ENCODE data around the gene NAGLU.

The NAGLU gene

DNA sequence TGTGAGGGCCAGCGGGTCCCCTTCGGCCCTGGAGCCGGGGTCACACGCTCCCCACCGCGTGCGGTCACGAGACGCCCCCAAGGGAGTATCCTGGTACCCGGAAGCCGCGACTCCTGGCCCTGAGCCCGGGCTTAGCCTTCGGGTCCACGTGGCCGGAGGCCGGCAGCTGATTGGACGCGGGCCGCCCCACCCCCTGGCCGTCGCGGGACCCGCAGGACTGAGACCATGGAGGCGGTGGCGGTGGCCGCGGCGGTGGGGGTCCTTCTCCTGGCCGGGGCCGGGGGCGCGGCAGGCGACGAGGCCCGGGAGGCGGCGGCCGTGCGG lies at the start of gene NAGLU:
Gene NAGLU, plus strand, starts transcription at position 194 of the 324 bp plus-strand sequence. Its CDS starts 32 bp downstream, at position 226.
- peak; percentile 96 for DNase-seq (ENCODE audit: low spot score)
- TF ChIP-seq, protein P1, sequence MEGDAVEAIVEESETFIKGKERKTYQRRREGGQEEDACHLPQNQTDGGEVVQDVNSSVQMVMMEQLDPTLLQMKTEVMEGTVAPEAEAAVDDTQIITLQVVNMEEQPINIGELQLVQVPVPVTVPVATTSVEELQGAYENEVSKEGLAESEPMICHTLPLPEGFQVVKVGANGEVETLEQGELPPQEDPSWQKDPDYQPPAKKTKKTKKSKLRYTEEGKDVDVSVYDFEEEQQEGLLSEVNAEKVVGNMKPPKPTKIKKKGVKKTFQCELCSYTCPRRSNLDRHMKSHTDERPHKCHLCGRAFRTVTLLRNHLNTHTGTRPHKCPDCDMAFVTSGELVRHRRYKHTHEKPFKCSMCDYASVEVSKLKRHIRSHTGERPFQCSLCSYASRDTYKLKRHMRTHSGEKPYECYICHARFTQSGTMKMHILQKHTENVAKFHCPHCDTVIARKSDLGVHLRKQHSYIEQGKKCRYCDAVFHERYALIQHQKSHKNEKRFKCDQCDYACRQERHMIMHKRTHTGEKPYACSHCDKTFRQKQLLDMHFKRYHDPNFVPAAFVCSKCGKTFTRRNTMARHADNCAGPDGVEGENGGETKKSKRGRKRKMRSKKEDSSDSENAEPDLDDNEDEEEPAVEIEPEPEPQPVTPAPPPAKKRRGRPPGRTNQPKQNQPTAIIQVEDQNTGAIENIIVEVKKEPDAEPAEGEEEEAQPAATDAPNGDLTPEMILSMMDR (conservative IDR thresholded peaks at IDR 0.05; ENCODE audit: low read depth): no peak
- H3K27ac ChIP-seq: peak within 1 kb of the TSS; percentile 91
- ChIA-PET POLR2A (ENCODE audit: low non-redundant PET) (interaction anchor here (0.6 kb wide), 2 partner anchors 426 to 1906 kb away, joined by 6 to 7 read pairs; no protein-coding TSS in a partner anchor), CTCF (interaction anchor here (0.6 to 1.3 kb wide), 5 partner anchors 9 to 113 kb away, joined by 3 to 4 read pairs (median 3); partner anchors contain the start of gene HSD17B1)

DNA sequence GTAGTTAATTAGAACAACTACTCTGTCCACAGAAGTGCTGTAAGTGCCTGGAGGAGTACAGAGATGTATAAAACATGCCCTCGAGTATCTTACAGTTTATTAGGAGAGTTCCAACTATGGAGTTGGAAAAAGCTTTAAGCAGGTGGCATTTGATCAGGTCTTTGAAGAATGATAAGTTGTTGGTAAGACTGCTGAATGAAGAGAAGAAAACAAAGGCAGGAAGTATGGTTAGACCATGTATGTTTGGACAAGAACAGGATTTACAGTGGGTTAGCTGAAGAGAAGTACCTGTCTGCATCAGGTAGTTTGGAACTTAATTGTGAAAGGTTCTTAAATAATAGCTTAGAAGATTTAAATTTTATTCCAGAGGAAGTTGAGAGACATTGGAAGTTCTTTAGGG lies 48.0 kb upstream of the NAGLU start:
- ChIA-PET CTCF (interaction anchor here (0.6 kb wide), 1 partner anchor 23 kb away, joined by 4 read pairs; no protein-coding TSS in a partner anchor), POLR2A (ENCODE audit: low non-redundant PET) (no interaction called here)
- DNase-seq (ENCODE audit: low spot score): no peak
- TF ChIP-seq, protein P1 (conservative IDR thresholded peaks at IDR 0.05; ENCODE audit: low read depth): no peak
- H3K27ac ChIP-seq: no peak overlapping the region

GRCh38 chr17:42493319-42493718 lies 42.7 kb upstream of the NAGLU start:
- CTCF ChIA-PET: interaction anchor here (0.6 kb wide), 1 partner anchor 19 kb away, joined by 3 read pairs; no protein-coding TSS in a partner anchor

DNA sequence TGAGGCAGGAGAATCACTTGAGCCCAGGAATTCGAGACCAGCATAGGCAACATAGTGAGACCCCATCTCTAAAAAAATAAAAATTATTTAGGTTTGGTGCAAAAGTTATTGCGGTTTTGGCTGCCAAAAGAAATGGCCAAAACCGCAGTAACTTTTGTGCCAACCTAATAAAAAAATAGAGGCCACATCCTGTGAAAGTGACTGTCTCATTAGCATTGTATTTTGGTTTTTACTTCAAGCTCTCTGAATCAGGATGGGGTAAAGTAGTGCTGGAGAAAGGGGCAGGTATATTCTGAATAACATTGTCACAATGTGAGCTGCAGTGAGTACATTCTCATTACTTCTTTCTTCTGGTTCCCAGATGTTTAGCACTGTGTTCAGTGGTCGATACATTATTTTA lies 41.4 kb upstream of the NAGLU start:
- TF ChIP-seq, protein P1 (conservative IDR thresholded peaks at IDR 0.05; ENCODE audit: low read depth): no peak
- no peak for DNase-seq (ENCODE audit: low spot score)
- CTCF ChIA-PET: interaction anchor here (0.5 kb wide), 1 partner anchor 35 kb away, joined by 3 read pairs; no protein-coding TSS in a partner anchor
- no peak overlapping the region for H3K27ac ChIP-seq
- POLR2A ChIA-PET (ENCODE audit: low non-redundant PET): no interaction called here

More at GRCh38 chr17:42493319-42493718, 42.7 kb upstream of the NAGLU start:
- POLR2A ChIA-PET (ENCODE audit: low non-redundant PET): no interaction called here
- TF ChIP-seq, protein P1 (conservative IDR thresholded peaks at IDR 0.05; ENCODE audit: low read depth): no peak
- no peak overlapping the region for H3K27ac ChIP-seq
- DNase-seq (ENCODE audit: low spot score): no peak

DNA sequence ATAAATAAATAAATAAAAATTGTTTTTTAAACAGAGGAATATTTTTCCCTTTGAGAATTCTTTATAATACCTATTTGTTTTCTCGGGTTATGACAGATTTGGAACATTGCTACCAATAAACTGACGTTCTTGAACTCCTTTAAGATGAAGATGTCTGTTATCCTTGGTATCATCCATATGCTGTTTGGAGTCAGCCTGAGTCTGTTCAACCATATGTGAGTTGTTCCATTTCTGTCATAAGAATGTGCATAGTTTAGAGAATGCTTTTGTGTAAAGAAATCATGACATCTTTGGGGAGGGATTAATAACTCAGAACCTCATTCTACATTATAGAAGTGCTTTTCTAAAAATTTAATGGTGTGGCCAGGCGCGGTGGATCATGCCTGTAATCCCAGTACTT lies 37.2 kb upstream of the NAGLU start:
- TF ChIP-seq, protein P1 (conservative IDR thresholded peaks at IDR 0.05; ENCODE audit: low read depth): no peak
- POLR2A ChIA-PET (ENCODE audit: low non-redundant PET): no interaction called here
- DNase-seq (ENCODE audit: low spot score): no peak
- CTCF ChIA-PET: no interaction called here
- H3K27ac ChIP-seq: no peak overlapping the region

DNA sequence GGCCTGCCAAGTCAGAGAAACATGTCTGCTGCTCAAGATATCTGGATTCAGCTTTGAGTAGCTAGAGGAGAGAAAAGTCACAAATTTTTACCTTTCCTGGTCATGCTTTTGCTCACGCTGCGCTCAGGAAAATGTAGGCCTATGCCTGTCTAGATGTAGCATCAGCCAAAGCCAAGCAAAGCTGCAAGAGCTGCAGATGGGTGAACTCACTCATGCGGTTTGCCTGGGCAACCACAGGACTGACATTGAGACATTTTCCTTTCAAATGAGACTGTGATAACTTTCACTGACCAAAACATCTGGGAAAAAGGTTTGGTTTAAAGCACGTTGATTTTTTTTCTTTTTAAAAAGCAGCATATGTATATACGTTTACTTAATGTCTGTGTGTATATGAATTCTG lies 34.0 kb upstream of the NAGLU start:
- ChIA-PET POLR2A (ENCODE audit: low non-redundant PET) (no interaction called here), CTCF (interaction anchor here (0.6 to 0.7 kb wide), 2 partner anchors 41 to 1245 kb away, joined by 3 read pairs; no protein-coding TSS in a partner anchor)
- peak overlapping the region; percentile 3; the same call in 1 of the 2 replicates for H3K27ac ChIP-seq
- no peak for DNase-seq (ENCODE audit: low spot score)
- TF ChIP-seq, protein P1 (conservative IDR thresholded peaks at IDR 0.05; ENCODE audit: low read depth): no peak
